NCI-H2029 (cell line): ENCODE results near the gene SDF4.
A peak's percentile ranks its signal among the peaks of the same experiment; 100 is the strongest.
"Not testable (repeated sequence)": the region's sequence is repeated elsewhere in the genome, so short reads cannot be mapped to it uniquely, and the experiment has no call there.

Experiments
- DNase-seq: peaks from one replicate; lab custom pipeline; 2025; lab: John Stamatoyannopoulos, UW

Gene SDF4

GRCh38 chr1:1198423-1199140 is 33.2 kb downstream of the SDF4 start:
- DNase-seq: no peak

GRCh38 chr1:1197551-1198422 is 34.0 kb downstream of the SDF4 start:
- no peak for DNase-seq

- no peak for DNase-seq
Measured at GRCh38 chr1:1197188-1197500, 34.7 kb downstream of the SDF4 start.

- DNase-seq: no peak
Measured at GRCh38 chr1:1196431-1197187, 35.2 kb downstream of the SDF4 start.

GRCh38 chr1:1195726-1196125 is 36.1 kb downstream of the SDF4 start:
- DNase-seq: not testable (repeated sequence)

GRCh38 chr1:1194723-1195122 is 37.1 kb downstream of the SDF4 start:
- DNase-seq: no peak

- no peak for DNase-seq
Measured at GRCh38 chr1:1191734-1192133, 40.1 kb downstream of the SDF4 start.

- no peak for DNase-seq
Measured at GRCh38 chr1:1189111-1189510, 42.7 kb downstream of the SDF4 start.

- DNase-seq: peak; percentile 39
Measured at GRCh38 chr1:1187938-1188337, 43.9 kb downstream of the SDF4 start.

- no peak for DNase-seq
Measured at GRCh38 chr1:1185101-1185765, 46.6 kb downstream of the SDF4 start.

GRCh38 chr1:1183833-1184775 is 47.7 kb downstream of the SDF4 start:
- DNase-seq: no peak

- no peak for DNase-seq
Measured at GRCh38 chr1:1183221-1183747, 48.5 kb downstream of the SDF4 start.

GRCh38 chr1:1182491-1183220 is 49.1 kb downstream of the SDF4 start:
- DNase-seq: no peak

- DNase-seq: no peak
Measured at GRCh38 chr1:1181938-1182410, 49.8 kb downstream of the SDF4 start.

GRCh38 chr1:1181129-1181937 is 50.5 kb downstream of the SDF4 start:
- no peak for DNase-seq

GRCh38 chr1:1179983-1180861 is 51.6 kb downstream of the SDF4 start:
- DNase-seq: no peak

- no peak for DNase-seq
Measured at GRCh38 chr1:1179346-1179982, 52.3 kb downstream of the SDF4 start.
